ENCODE data around the gene FBN1.

Gene FBN1

GRCh38 chr15:48574187-48574586, 71.3 kb downstream of the FBN1 start:
- Histone ChIP-seq H3K9me3 (ENCODE audit: control insufficient read depth, insufficient read depth, low read length) (no peaks in the 10 kb centered on the region), H3K9ac (ENCODE audit: low read depth, low read length) (no peak overlapping the region), H3K27me3 (ENCODE audit: control insufficient read depth, insufficient read depth, low read length) (no peaks in the 10 kb centered on the region), H3K4me1 (ENCODE audit: control insufficient read depth, insufficient read depth, low read length) (no peaks in the 10 kb centered on the region), H3K4me3 (ENCODE audit: low read depth, low read length) (no peak overlapping the region), H3K36me3 (ENCODE audit: control insufficient read depth, insufficient read depth, low read length) (no peaks in the 10 kb centered on the region)

- H3K27me3 ChIP-seq (ENCODE audit: control insufficient read depth, insufficient read depth, low read length): no peaks in the 10 kb centered on the region
Measured at GRCh38 chr15:48573780-48574179, 71.7 kb downstream of the FBN1 start.

GRCh38 chr15:48572823-48573222, 72.7 kb downstream of the FBN1 start:
- H3K4me1 ChIP-seq (ENCODE audit: control insufficient read depth, insufficient read depth, low read length): no peaks in the 10 kb centered on the region
- no peaks in the 10 kb centered on the region for H3K36me3 ChIP-seq (ENCODE audit: control insufficient read depth, insufficient read depth, low read length)
- H3K27me3 ChIP-seq (ENCODE audit: control insufficient read depth, insufficient read depth, low read length): no peaks in the 10 kb centered on the region
- H3K9me3 ChIP-seq (ENCODE audit: control insufficient read depth, insufficient read depth, low read length): no peaks in the 10 kb centered on the region
- H3K9ac ChIP-seq (ENCODE audit: low read depth, low read length): no peak overlapping the region
- no peak overlapping the region for H3K4me3 ChIP-seq (ENCODE audit: low read depth, low read length)

More at GRCh38 chr15:48573780-48574179, 71.7 kb downstream of the FBN1 start:
- H3K4me3 ChIP-seq (ENCODE audit: low read depth, low read length): no peak overlapping the region
- H3K9ac ChIP-seq (ENCODE audit: low read depth, low read length): no peak overlapping the region
- H3K4me1 ChIP-seq (ENCODE audit: control insufficient read depth, insufficient read depth, low read length): no peaks in the 10 kb centered on the region
- no peaks in the 10 kb centered on the region for H3K9me3 ChIP-seq (ENCODE audit: control insufficient read depth, insufficient read depth, low read length)
- H3K36me3 ChIP-seq (ENCODE audit: control insufficient read depth, insufficient read depth, low read length): no peaks in the 10 kb centered on the region

- Histone ChIP-seq H3K9me3 (ENCODE audit: control insufficient read depth, insufficient read depth, low read length) (no peaks in the 10 kb centered on the region), H3K4me1 (ENCODE audit: control insufficient read depth, insufficient read depth, low read length) (no peaks in the 10 kb centered on the region), H3K36me3 (ENCODE audit: control insufficient read depth, insufficient read depth, low read length) (no peaks in the 10 kb centered on the region), H3K27me3 (ENCODE audit: control insufficient read depth, insufficient read depth, low read length) (no peaks in the 10 kb centered on the region), H3K4me3 (ENCODE audit: low read depth, low read length) (no peak overlapping the region), H3K9ac (ENCODE audit: low read depth, low read length) (no peak overlapping the region)
Measured at GRCh38 chr15:48571510-48571909, 74.0 kb downstream of the FBN1 start.

- Histone ChIP-seq H3K9ac (ENCODE audit: low read depth, low read length) (no peak overlapping the region), H3K9me3 (ENCODE audit: control insufficient read depth, insufficient read depth, low read length) (no peaks in the 10 kb centered on the region), H3K36me3 (ENCODE audit: control insufficient read depth, insufficient read depth, low read length) (no peaks in the 10 kb centered on the region), H3K4me1 (ENCODE audit: control insufficient read depth, insufficient read depth, low read length) (no peaks in the 10 kb centered on the region), H3K4me3 (ENCODE audit: low read depth, low read length) (no peak overlapping the region), H3K27me3 (ENCODE audit: control insufficient read depth, insufficient read depth, low read length) (no peaks in the 10 kb centered on the region)
Measured at GRCh38 chr15:48570822-48571221, 74.7 kb downstream of the FBN1 start.

- Histone ChIP-seq H3K36me3 (ENCODE audit: control insufficient read depth, insufficient read depth, low read length) (no peaks in the 10 kb centered on the region), H3K4me1 (ENCODE audit: control insufficient read depth, insufficient read depth, low read length) (no peaks in the 10 kb centered on the region), H3K9me3 (ENCODE audit: control insufficient read depth, insufficient read depth, low read length) (no peaks in the 10 kb centered on the region), H3K4me3 (ENCODE audit: low read depth, low read length) (no peak overlapping the region), H3K27me3 (ENCODE audit: control insufficient read depth, insufficient read depth, low read length) (no peaks in the 10 kb centered on the region), H3K9ac (ENCODE audit: low read depth, low read length) (no peak overlapping the region)
Measured at GRCh38 chr15:48569591-48570302, 75.8 kb downstream of the FBN1 start.

GRCh38 chr15:48566668-48567067, 78.8 kb downstream of the FBN1 start:
- no peaks in the 10 kb centered on the region for H3K4me1 ChIP-seq (ENCODE audit: control insufficient read depth, insufficient read depth, low read length)
- no peak overlapping the region for H3K9ac ChIP-seq (ENCODE audit: low read depth, low read length)
- H3K9me3 ChIP-seq (ENCODE audit: control insufficient read depth, insufficient read depth, low read length): no peaks in the 10 kb centered on the region
- no peaks in the 10 kb centered on the region for H3K27me3 ChIP-seq (ENCODE audit: control insufficient read depth, insufficient read depth, low read length)
- no peaks in the 10 kb centered on the region for H3K36me3 ChIP-seq (ENCODE audit: control insufficient read depth, insufficient read depth, low read length)
- no peak overlapping the region for H3K4me3 ChIP-seq (ENCODE audit: low read depth, low read length)

GRCh38 chr15:48565560-48566482, 79.7 kb downstream of the FBN1 start:
- Histone ChIP-seq H3K4me1 (ENCODE audit: control insufficient read depth, insufficient read depth, low read length) (no peaks in the 10 kb centered on the region), H3K9ac (ENCODE audit: low read depth, low read length) (no peak overlapping the region), H3K27me3 (ENCODE audit: control insufficient read depth, insufficient read depth, low read length) (no peaks in the 10 kb centered on the region), H3K4me3 (ENCODE audit: low read depth, low read length) (no peak overlapping the region), H3K9me3 (ENCODE audit: control insufficient read depth, insufficient read depth, low read length) (no peaks in the 10 kb centered on the region), H3K36me3 (ENCODE audit: control insufficient read depth, insufficient read depth, low read length) (no peaks in the 10 kb centered on the region)

- no peaks in the 10 kb centered on the region for H3K27me3 ChIP-seq (ENCODE audit: control insufficient read depth, insufficient read depth, low read length)
- H3K9me3 ChIP-seq (ENCODE audit: control insufficient read depth, insufficient read depth, low read length): no peaks in the 10 kb centered on the region
Measured at GRCh38 chr15:48564690-48565089, 80.8 kb downstream of the FBN1 start.

GRCh38 chr15:48563934-48564333, 81.6 kb downstream of the FBN1 start:
- Histone ChIP-seq H3K9me3 (ENCODE audit: control insufficient read depth, insufficient read depth, low read length) (no peaks in the 10 kb centered on the region), H3K36me3 (ENCODE audit: control insufficient read depth, insufficient read depth, low read length) (no peaks in the 10 kb centered on the region), H3K9ac (ENCODE audit: low read depth, low read length) (no peak overlapping the region), H3K27me3 (ENCODE audit: control insufficient read depth, insufficient read depth, low read length) (no peaks in the 10 kb centered on the region), H3K4me3 (ENCODE audit: low read depth, low read length) (no peak overlapping the region), H3K4me1 (ENCODE audit: control insufficient read depth, insufficient read depth, low read length) (no peaks in the 10 kb centered on the region)

More at GRCh38 chr15:48564690-48565089, 80.8 kb downstream of the FBN1 start:
- no peaks in the 10 kb centered on the region for H3K4me1 ChIP-seq (ENCODE audit: control insufficient read depth, insufficient read depth, low read length)
- no peak overlapping the region for H3K9ac ChIP-seq (ENCODE audit: low read depth, low read length)
- no peaks in the 10 kb centered on the region for H3K36me3 ChIP-seq (ENCODE audit: control insufficient read depth, insufficient read depth, low read length)
- H3K4me3 ChIP-seq (ENCODE audit: low read depth, low read length): no peak overlapping the region

- no peaks in the 10 kb centered on the region for H3K27me3 ChIP-seq (ENCODE audit: control insufficient read depth, insufficient read depth, low read length)
- H3K36me3 ChIP-seq (ENCODE audit: control insufficient read depth, insufficient read depth, low read length): no peaks in the 10 kb centered on the region
- H3K9ac ChIP-seq (ENCODE audit: low read depth, low read length): no peak overlapping the region
- no peak overlapping the region for H3K4me3 ChIP-seq (ENCODE audit: low read depth, low read length)
- H3K4me1 ChIP-seq (ENCODE audit: control insufficient read depth, insufficient read depth, low read length): no peaks in the 10 kb centered on the region
- H3K9me3 ChIP-seq (ENCODE audit: control insufficient read depth, insufficient read depth, low read length): no peaks in the 10 kb centered on the region
Measured at GRCh38 chr15:48560321-48561051, 85.0 kb downstream of the FBN1 start.

All from iPS-15b (cell line).